GM19351 (cell line): Measurements from ENCODE around the gene CXorf65.

Source experiments
- ATAC-seq: cut with Tn5 transposase; IDR thresholded peaks from one replicate; pipeline ENCODE4 v1.9.1; 2021; ENCODE audit warnings: mild to moderate bottlenecking, moderate library complexity; ENCODE audit not compliant: unreplicated experiment

CXorf65 gene

GRCh38 chrX:71068044-71068918 is 38.3 kb downstream of the CXorf65 start, which contains the start of gene SNX12:
Gene SNX12, minus strand, starts transcription at chrX:71068334. Its CDS starts 28 bp downstream, at chrX:71068306.
- peak; percentile 93 for ATAC-seq

- peak; percentile 1 for ATAC-seq
These were observed 38.9 kb downstream of the CXorf65 start for GRCh38 chrX:71067712-71068043.

- no peak for ATAC-seq
These were observed 39.5 kb downstream of the CXorf65 start for GRCh38 chrX:71067089-71067488.

GRCh38 chrX:71060127-71060526 is 46.4 kb downstream of the CXorf65 start:
- no peak for ATAC-seq

GRCh38 chrX:71057848-71058530 is 48.6 kb downstream of the CXorf65 start:
- no peak for ATAC-seq

- ATAC-seq, result no peak
These were observed 49.7 kb downstream of the CXorf65 start for GRCh38 chrX:71056867-71057266.
